Measurements from ENCODE around the gene DUOX1. TPM values are rescaled to one million over a fixed set of nuclear protein-coding genes. Genes with fewer than 3 reads are reported as not detected.

DUOX1 gene
- total RNA-seq, 4 donors from 2014 or later = 1.5 to 4.2 (median 3.9) TPM

DNA sequence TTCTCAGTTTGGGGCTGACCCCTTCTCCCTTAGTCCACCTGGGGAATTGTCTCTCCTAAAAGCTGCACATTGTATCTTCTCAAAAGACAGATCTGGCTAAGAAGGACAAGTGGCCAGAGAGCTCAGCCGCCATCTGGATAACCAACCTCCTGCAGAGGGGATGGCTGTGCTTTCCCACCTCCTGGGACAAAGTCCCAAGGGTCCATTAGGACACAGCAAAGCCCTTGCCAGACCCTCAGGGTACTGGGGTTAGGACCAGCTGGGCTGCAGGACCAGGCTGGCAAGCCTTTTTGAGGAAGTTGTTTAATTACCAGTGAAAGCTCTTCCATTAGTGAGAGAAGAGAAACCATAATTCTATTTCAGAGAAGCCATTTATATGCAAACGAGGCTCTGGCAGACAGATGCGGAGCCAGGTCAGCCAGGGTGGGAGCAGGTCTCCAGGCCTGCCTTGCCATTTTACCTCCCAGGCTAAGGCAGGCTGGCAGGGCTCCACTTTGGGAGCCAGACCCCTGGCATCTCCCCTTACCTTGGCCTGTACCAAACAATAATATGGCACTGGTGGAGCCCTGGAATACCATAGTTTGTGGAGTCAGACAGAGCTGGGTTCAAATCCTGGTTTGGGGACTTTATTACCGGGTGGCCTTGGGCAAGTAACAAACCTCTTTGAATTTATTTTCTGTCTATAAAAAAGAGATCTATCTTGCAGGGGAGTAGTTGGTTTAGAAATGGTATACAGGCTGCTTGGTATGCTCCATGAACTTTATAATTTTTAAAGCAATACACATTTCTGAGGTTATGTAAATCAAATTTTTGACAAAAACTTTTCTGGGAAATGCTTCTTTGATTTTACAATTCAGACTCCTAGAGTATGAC lies 40.0 kb downstream of the DUOX1 start:
- H3K27ac ChIP-seq = peak overlapping the region in 2 of 4 donors; percentile 43 to 95
- no peak for DNase-seq (ENCODE audit: low spot score in 2 of 2)
- peaks cover 0 to 33% (median 0%) of the 10 kb centered on the region in 3 donors for H3K36me3 ChIP-seq
- H3K27me3 ChIP-seq = no peaks in the 10 kb centered on the region
- H3K4me1 ChIP-seq = peaks cover 0 to 35% (median 5%) of the 10 kb centered on the region in 4 donors
- H3K4me3 ChIP-seq = no peak overlapping the region
- TF ChIP-seq, protein P1, sequence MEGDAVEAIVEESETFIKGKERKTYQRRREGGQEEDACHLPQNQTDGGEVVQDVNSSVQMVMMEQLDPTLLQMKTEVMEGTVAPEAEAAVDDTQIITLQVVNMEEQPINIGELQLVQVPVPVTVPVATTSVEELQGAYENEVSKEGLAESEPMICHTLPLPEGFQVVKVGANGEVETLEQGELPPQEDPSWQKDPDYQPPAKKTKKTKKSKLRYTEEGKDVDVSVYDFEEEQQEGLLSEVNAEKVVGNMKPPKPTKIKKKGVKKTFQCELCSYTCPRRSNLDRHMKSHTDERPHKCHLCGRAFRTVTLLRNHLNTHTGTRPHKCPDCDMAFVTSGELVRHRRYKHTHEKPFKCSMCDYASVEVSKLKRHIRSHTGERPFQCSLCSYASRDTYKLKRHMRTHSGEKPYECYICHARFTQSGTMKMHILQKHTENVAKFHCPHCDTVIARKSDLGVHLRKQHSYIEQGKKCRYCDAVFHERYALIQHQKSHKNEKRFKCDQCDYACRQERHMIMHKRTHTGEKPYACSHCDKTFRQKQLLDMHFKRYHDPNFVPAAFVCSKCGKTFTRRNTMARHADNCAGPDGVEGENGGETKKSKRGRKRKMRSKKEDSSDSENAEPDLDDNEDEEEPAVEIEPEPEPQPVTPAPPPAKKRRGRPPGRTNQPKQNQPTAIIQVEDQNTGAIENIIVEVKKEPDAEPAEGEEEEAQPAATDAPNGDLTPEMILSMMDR (IDR thresholded peaks at IDR 0.05) = no peak
- 62 to 64% methylated on average over 4 of the region's 4 CpGs for WGBS, 2 donors
- H3K9me3 ChIP-seq = no peaks in the 10 kb centered on the region

DNA sequence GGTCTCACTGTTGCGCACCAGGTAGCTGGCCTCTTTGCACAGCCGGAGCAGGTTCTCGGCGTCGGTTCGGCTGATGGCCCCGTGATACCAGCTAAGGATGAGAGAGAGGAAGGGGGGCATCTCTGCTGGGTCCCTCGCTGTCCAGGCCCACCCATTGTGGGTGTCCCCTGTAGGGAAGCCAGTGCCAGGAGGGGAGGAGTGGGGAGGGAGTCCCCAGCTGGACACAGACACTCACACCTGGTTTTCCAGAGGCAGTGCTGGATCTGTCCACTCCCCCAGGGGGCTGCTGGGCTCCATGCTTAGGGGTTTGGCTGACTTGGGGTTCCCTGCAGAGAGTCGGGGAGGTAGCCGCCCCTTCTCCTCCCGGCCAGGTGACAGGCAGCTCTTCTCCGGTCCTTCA lies 42.1 kb downstream of the DUOX1 start:
- H3K4me3 ChIP-seq = no peak overlapping the region
- H3K27me3 ChIP-seq = no peaks in the 10 kb centered on the region
- TF ChIP-seq POLR2A (IDR thresholded peaks at IDR 0.05) = no peak
- TF ChIP-seq EP300 (IDR thresholded peaks at IDR 0.05) = no peak
- TF ChIP-seq, protein P1 (IDR thresholded peaks at IDR 0.05) = no peak
- WGBS, 2 donors = 93 to 96% methylated on average over 11 to 12 of the region's 12 CpGs
- H3K36me3 ChIP-seq = peaks cover 0 to 40% (median 0%) of the 10 kb centered on the region in 3 donors
- no peak overlapping the region for H3K27ac ChIP-seq
- no peak for DNase-seq (ENCODE audit: low spot score in 2 of 2)
- H3K9me3 ChIP-seq = no peaks in the 10 kb centered on the region
- H3K4me1 ChIP-seq = peaks cover 0 to 21% (median 0%) of the 10 kb centered on the region in 4 donors

DNA sequence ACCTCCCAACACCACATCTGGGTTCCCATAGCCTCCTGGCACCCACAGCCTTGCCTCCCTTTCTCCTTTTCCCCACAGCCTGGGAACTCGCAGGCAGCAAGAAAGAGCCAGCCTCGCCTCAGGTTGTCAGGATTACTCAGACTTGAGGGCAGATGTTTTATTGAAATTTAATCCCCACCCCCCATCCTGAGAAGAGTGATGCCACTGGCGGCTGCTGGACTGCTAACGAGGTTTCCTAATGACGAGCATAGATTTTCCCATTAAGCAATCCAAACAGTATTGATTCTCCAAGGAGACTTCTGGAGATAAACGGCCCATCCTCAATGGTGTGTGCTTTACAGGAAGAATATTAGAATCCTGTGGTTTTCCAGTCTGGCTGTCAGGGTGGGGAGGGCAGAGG lies 44.3 kb downstream of the DUOX1 start:
- H3K4me1 ChIP-seq = peaks cover 0 to 5% (median 0%) of the 10 kb centered on the region in 4 donors
- H3K27me3 ChIP-seq = no peaks in the 10 kb centered on the region
- DNase-seq (ENCODE audit: low spot score in 2 of 2) = no peak
- no peak overlapping the region for H3K27ac ChIP-seq
- no peak overlapping the region for H3K4me3 ChIP-seq
- H3K9me3 ChIP-seq = no peaks in the 10 kb centered on the region
- WGBS, 2 donors = 77 to 84% methylated on average over 6 of the region's 6 CpGs
- TF ChIP-seq, protein P1 (IDR thresholded peaks at IDR 0.05) = no peak
- TF ChIP-seq POLR2A (IDR thresholded peaks at IDR 0.05) (no peak), EP300 (IDR thresholded peaks at IDR 0.05) (no peak)
- peaks cover 0 to 51% (median 0%) of the 10 kb centered on the region in 3 donors for H3K36me3 ChIP-seq

DNA sequence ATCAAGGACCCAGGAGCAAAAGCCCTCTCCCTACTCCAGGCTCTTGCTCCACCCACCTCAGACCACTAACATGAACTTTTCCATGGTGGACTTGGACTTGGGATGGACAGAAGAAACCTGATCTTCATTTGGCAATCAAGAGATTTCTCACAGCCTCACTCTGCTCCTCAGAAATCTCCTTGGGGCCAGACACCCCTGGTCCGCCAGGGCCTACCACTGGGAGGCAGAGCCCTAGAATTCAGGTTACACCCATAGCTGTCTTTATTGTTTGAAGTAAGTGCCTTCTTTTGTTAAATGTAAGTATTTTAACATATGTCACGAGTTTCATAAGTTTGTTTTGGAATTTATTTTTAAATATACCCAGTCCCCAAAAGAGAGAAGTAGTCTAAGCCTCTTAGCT lies 44.8 kb downstream of the DUOX1 start:
- no peak for TF ChIP-seq EP300 (IDR thresholded peaks at IDR 0.05)
- TF ChIP-seq, protein P1 (IDR thresholded peaks at IDR 0.05) = no peak
- no peak for TF ChIP-seq POLR2A (IDR thresholded peaks at IDR 0.05)
- Histone ChIP-seq H3K27me3 (no peaks in the 10 kb centered on the region), H3K36me3 (peaks cover 0 to 51% (median 0%) of the 10 kb centered on the region in 3 donors), H3K4me1 (peaks cover 0 to 4% (median 2%) of the 10 kb centered on the region in 4 donors), H3K9me3 (no peaks in the 10 kb centered on the region), H3K27ac (no peak overlapping the region), H3K4me3 (no peak overlapping the region)
- no peak for DNase-seq (ENCODE audit: low spot score in 2 of 2)
- 84 to 89% methylated on average over 2 of the region's 2 CpGs for WGBS, 2 donors

DNA sequence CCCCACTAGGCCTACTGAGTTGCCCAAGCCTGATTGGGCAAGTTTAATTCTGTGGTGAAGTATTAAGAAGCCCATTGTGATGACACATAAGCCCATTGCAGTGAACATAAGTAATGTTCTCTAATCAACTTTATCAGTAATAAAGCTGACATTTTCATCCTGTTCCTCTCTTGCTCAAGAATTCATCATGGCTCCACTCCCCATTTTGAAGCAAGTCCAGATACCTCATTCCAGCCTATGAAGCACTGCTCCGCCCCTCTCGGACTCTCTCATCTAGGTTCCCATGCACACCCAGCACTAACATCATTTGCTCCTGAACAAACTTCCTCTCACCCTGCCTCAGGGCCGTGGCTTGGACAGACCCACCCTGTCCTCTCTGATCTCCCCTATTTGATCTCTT lies 47.5 kb downstream of the DUOX1 start:
- WGBS, 2 donors = 72 to 95% methylated on average over 3 of the region's 3 CpGs
- Histone ChIP-seq H3K9me3 (no peaks in the 10 kb centered on the region), H3K4me1 (peaks cover 0 to 17% (median 4%) of the 10 kb centered on the region in 4 donors), H3K4me3 (no peak overlapping the region), H3K27me3 (no peaks in the 10 kb centered on the region), H3K27ac (no peak overlapping the region), H3K36me3 (peaks cover 0 to 43% (median 0%) of the 10 kb centered on the region in 3 donors)
- no peak for TF ChIP-seq POLR2A (IDR thresholded peaks at IDR 0.05)
- TF ChIP-seq, protein P1 (IDR thresholded peaks at IDR 0.05) = no peak
- TF ChIP-seq EP300 (IDR thresholded peaks at IDR 0.05) = no peak
- no peak for DNase-seq (ENCODE audit: low spot score in 2 of 2)

All from tibial nerve (tissue), 4 donors.